Neural progenitor cell (in vitro differentiated cells): ENCODE data around the gene RNF126. TPM values are rescaled to one million over a fixed set of nuclear protein-coding genes. Genes with fewer than 3 reads are reported as not detected.

Source experiments
- DNase-seq: peaks from one replicate; pipeline ENCODE4 v3.0.0-alpha.2; 2016; ENCODE audit warnings: low spot score
- H2AFZ ChIP-seq: fragments of 200-600 bp; sonication (generic); replicated peaks from 2 replicates; pipeline ENCODE4 v1.6.1; 2016; ENCODE audit warnings: antibody characterized with exemption
- H3F3A ChIP-seq: fragments of 200-600 bp; sonication (generic); 2 replicates; pipeline ENCODE4 v1.6.1; 2016; ENCODE audit warnings: antibody characterized with exemption, low read depth
- H3K27ac ChIP-seq: fragments of 200-600 bp; sonication (generic); 2 replicates; pipeline ENCODE4 v1.5.1; 2016; ENCODE audit warnings: mild to moderate bottlenecking
- H3K27me3 ChIP-seq: fragments of 200-600 bp; sonication (generic); 2 replicates; pipeline ENCODE4 v1.6.1; 2016; ENCODE audit warnings: mild to moderate bottlenecking, moderate library complexity
- H3K36me3 ChIP-seq: fragments of 200-600 bp; sonication (generic); 2 replicates; pipeline ENCODE4 v1.5.1; 2016
- H3K4me1 ChIP-seq: fragments of 200-600 bp; sonication (generic); 2 replicates; pipeline ENCODE4 v1.6.1; 2016; ENCODE audit warnings: mixed run types
- H3K4me2 ChIP-seq: fragments of 200-600 bp; sonication (generic); 2 replicates; pipeline ENCODE4 v1.6.1; 2016
- H3K4me3 ChIP-seq: fragments of 200-600 bp; sonication (generic); 2 replicates; pipeline ENCODE4 v1.5.1; 2016
- H3K79me2 ChIP-seq: fragments of 200-600 bp; sonication (generic); 2 replicates; pipeline ENCODE4 v1.6.1; 2016; ENCODE audit warnings: low read depth
- H3K9ac ChIP-seq: fragments of 200-600 bp; sonication (generic); 2 replicates; pipeline ENCODE4 v1.6.1; 2016
- H3K9me3 ChIP-seq: fragments of 200-600 bp; sonication (generic); 2 replicates; pipeline ENCODE4 v1.5.1; 2016; ENCODE audit warnings: low read depth
- H4K20me1 ChIP-seq: fragments of 200-600 bp; sonication (generic); 2 replicates; pipeline ENCODE4 v1.6.1; 2016; ENCODE audit warnings: low read depth
- H3K27ac Mint-ChIP-seq: 3 replicates; pipeline ENCODE4 v1.8.0; 2021; ENCODE audit warnings: mixed read lengths
- H3K27me3 Mint-ChIP-seq: 2 replicates; pipeline ENCODE4 v1.8.0; 2022; ENCODE audit warnings: low read depth, mild to moderate bottlenecking, inconsistent platforms, moderate library complexity, mixed read lengths; ENCODE audit not compliant: insufficient read depth
- H3K36me3 Mint-ChIP-seq: 3 replicates; pipeline ENCODE4 v1.8.0; 2021; ENCODE audit warnings: mixed read lengths
- H3K4me1 Mint-ChIP-seq: 3 replicates; pipeline ENCODE4 v1.8.0; 2021; ENCODE audit warnings: mixed read lengths
- H3K4me3 Mint-ChIP-seq: 3 replicates; pipeline ENCODE4 v1.8.0; 2021; ENCODE audit warnings: mild to moderate bottlenecking, moderate library complexity, mixed read lengths
- H3K9me3 Mint-ChIP-seq: 3 replicates; pipeline ENCODE4 v1.8.0; 2020; ENCODE audit warnings: mixed read lengths
- EZH2 ChIP-seq: fragments of 200-600 bp; sonication (generic); IDR thresholded peaks from 2 replicates; pipeline ENCODE4 v1.6.1; 2017; ENCODE audit warnings: antibody characterized with exemption, mild to moderate bottlenecking, moderate library complexity
- EZH2phosphoT487 ChIP-seq: fragments of 200-600 bp; sonication (generic); IDR thresholded peaks from 2 replicates; pipeline ENCODE4 v1.6.1; 2017; ENCODE audit warnings: antibody characterized with exemption
- total RNA-seq: library from RNA; depleted of rRNA; stranded (reverse); fragments of >200 nt; gene quantifications from 2 replicates; pipeline ENCODE4 v1.2.3, GENCODE V29; 2015; ENCODE audit warnings: low replicate concordance
- TF ChIP-seq, protein P1 (sequence below): fragments of 200-600 bp; sonication (generic); IDR thresholded peaks from 2 replicates; pipeline ENCODE4 v1.5.1; 2017; ENCODE audit warnings: antibody characterized with exemption, mild to moderate bottlenecking

The RNF126 gene
- total RNA-seq, 1 donor from 2014 or later, result 9.7 TPM

- Histone ChIP-seq H3K9ac (no peak overlapping the region), H3K4me3 (peak overlapping the region; percentile 47)
Observed at GRCh38 chr19:638906-639252, 24.1 kb downstream of the RNF126 start.

GRCh38 chr19:634975-635652 is 27.9 kb downstream of the RNF126 start:
- TF ChIP-seq, protein P1, sequence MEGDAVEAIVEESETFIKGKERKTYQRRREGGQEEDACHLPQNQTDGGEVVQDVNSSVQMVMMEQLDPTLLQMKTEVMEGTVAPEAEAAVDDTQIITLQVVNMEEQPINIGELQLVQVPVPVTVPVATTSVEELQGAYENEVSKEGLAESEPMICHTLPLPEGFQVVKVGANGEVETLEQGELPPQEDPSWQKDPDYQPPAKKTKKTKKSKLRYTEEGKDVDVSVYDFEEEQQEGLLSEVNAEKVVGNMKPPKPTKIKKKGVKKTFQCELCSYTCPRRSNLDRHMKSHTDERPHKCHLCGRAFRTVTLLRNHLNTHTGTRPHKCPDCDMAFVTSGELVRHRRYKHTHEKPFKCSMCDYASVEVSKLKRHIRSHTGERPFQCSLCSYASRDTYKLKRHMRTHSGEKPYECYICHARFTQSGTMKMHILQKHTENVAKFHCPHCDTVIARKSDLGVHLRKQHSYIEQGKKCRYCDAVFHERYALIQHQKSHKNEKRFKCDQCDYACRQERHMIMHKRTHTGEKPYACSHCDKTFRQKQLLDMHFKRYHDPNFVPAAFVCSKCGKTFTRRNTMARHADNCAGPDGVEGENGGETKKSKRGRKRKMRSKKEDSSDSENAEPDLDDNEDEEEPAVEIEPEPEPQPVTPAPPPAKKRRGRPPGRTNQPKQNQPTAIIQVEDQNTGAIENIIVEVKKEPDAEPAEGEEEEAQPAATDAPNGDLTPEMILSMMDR, result no peak
- TF ChIP-seq EZH2 (no peak), EZH2phosphoT487 (no peak)
- Histone ChIP-seq H3K79me2 (peaks cover 28% of the 10 kb centered on the region), H3K4me1 (peaks cover 5% of the 10 kb centered on the region), H3K27ac (no peak overlapping the region), H3K36me3 (no peaks in the 10 kb centered on the region), H3K4me2 (no peak overlapping the region), H4K20me1 (peaks cover 40% of the 10 kb centered on the region), H3K27me3 (peaks cover 35% of the 10 kb centered on the region), H3K9me3 (no peaks in the 10 kb centered on the region), H3K4me3 (no peak overlapping the region), H3K9ac (no peak overlapping the region), H3F3A (peaks cover 18% of the 10 kb centered on the region), H2AFZ (no peak overlapping the region)
- H3K4me3 Mint-ChIP-seq, result peak overlapping the region; percentile 33
- H3K4me1 Mint-ChIP-seq, result peaks cover 18% of the 10 kb centered on the region
- peaks cover 10% of the 10 kb centered on the region for H3K27me3 Mint-ChIP-seq
- H3K36me3 Mint-ChIP-seq, result no peaks in the 10 kb centered on the region
- no peaks in the 10 kb centered on the region for H3K9me3 Mint-ChIP-seq
- DNase-seq, result no peak
- H3K27ac Mint-ChIP-seq, result no peak overlapping the region

More at GRCh38 chr19:638906-639252, 24.1 kb downstream of the RNF126 start:
- H3K36me3 Mint-ChIP-seq, result no peaks in the 10 kb centered on the region
- H3K9me3 Mint-ChIP-seq, result no peaks in the 10 kb centered on the region
- no peak for DNase-seq
- H3K27me3 Mint-ChIP-seq, result peaks cover 9% of the 10 kb centered on the region
- H3K4me3 Mint-ChIP-seq, result peak overlapping the region; percentile 77
- H2AFZ ChIP-seq, result peak overlapping the region; percentile 11
- H3K4me2 ChIP-seq, result peak overlapping the region; percentile 67
- no peak overlapping the region for H3K27ac ChIP-seq
- no peak overlapping the region for H3K27ac Mint-ChIP-seq
- H3K36me3 ChIP-seq, result no peaks in the 10 kb centered on the region
- peaks cover 39% of the 10 kb centered on the region for H3K27me3 ChIP-seq
- H3K4me1 Mint-ChIP-seq, result peaks cover 9% of the 10 kb centered on the region
- peaks cover 26% of the 10 kb centered on the region for H4K20me1 ChIP-seq
- H3K79me2 ChIP-seq, result peaks cover 5% of the 10 kb centered on the region
- peaks cover 18% of the 10 kb centered on the region for H3F3A ChIP-seq
- H3K9me3 ChIP-seq, result no peaks in the 10 kb centered on the region
- peaks cover 5% of the 10 kb centered on the region for H3K4me1 ChIP-seq
- TF ChIP-seq EZH2 (no peak), EZH2phosphoT487 (no peak)
- TF ChIP-seq, protein P1, result no peak

DNA sequence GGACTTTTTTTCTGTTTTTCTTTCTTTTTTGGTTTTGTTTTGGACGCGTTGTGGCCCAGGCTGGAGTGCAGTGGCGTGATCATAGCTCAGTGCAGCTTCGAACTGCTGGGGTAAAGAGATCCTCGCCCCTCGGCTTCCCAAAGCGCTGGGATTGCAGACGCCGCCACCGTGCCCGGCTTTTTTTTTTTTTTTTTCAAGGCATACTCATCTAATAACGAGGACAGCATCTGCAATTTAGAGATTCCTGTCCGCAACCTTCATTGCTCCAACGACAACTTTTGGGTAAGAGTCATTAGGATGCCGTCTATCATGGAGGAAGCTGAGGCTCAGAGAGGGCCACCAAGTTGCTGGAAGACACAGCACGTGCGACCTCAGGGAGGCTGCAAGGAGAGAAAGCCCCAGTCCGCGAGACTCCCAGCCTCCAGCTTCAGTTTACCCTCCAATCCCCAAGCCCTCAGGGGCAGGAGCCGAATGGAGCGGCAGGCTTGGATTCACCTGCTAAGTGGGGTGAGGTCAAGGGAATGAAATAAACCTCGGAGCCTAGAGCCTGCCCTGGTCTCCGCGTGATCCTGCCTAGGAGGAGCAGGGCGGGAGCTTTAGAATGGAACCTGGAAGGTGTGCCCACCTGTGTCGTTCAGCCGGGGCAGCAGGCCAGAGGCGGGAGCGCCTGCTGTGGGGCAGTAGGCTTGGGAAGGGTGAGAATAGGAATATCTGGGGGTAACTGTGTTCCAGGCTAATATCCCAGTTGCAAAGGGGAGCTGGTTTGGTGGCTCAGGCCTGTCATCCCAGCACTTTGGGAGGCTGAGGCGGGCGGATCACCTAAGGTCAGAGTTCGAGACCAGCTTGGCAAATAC is 29.0 kb downstream of the RNF126 start:
- Histone ChIP-seq H2AFZ (peak overlapping the region; percentile 87), H4K20me1 (peaks cover 40% of the 10 kb centered on the region), H3K9ac (peak overlapping the region; percentile 61), H3K4me1 (peaks cover 5% of the 10 kb centered on the region), H3K4me3 (peak overlapping the region; percentile 92), H3K27ac (no peak overlapping the region), H3K9me3 (no peaks in the 10 kb centered on the region), H3K79me2 (peaks cover 28% of the 10 kb centered on the region), H3K27me3 (peaks cover 26% of the 10 kb centered on the region), H3F3A (peaks cover 15% of the 10 kb centered on the region), H3K36me3 (no peaks in the 10 kb centered on the region), H3K4me2 (peak overlapping the region; percentile 94)
- DNase-seq, result peak; percentile 26
- peaks cover 15% of the 10 kb centered on the region for H3K4me1 Mint-ChIP-seq
- H3K36me3 Mint-ChIP-seq, result peaks cover 3% of the 10 kb centered on the region
- no peak for TF ChIP-seq EZH2phosphoT487
- TF ChIP-seq, protein P1, result no peak
- TF ChIP-seq EZH2, result no peak
- H3K4me3 Mint-ChIP-seq, result peak overlapping the region; percentile 97
- H3K9me3 Mint-ChIP-seq, result no peaks in the 10 kb centered on the region
- peaks cover 6% of the 10 kb centered on the region for H3K27me3 Mint-ChIP-seq
- H3K27ac Mint-ChIP-seq, result peak overlapping the region; percentile 96
